ENCODE data around the gene UBE4A.
A peak's percentile ranks its signal among the peaks of the same experiment; 100 is the strongest.

The UBE4A gene, protein sequence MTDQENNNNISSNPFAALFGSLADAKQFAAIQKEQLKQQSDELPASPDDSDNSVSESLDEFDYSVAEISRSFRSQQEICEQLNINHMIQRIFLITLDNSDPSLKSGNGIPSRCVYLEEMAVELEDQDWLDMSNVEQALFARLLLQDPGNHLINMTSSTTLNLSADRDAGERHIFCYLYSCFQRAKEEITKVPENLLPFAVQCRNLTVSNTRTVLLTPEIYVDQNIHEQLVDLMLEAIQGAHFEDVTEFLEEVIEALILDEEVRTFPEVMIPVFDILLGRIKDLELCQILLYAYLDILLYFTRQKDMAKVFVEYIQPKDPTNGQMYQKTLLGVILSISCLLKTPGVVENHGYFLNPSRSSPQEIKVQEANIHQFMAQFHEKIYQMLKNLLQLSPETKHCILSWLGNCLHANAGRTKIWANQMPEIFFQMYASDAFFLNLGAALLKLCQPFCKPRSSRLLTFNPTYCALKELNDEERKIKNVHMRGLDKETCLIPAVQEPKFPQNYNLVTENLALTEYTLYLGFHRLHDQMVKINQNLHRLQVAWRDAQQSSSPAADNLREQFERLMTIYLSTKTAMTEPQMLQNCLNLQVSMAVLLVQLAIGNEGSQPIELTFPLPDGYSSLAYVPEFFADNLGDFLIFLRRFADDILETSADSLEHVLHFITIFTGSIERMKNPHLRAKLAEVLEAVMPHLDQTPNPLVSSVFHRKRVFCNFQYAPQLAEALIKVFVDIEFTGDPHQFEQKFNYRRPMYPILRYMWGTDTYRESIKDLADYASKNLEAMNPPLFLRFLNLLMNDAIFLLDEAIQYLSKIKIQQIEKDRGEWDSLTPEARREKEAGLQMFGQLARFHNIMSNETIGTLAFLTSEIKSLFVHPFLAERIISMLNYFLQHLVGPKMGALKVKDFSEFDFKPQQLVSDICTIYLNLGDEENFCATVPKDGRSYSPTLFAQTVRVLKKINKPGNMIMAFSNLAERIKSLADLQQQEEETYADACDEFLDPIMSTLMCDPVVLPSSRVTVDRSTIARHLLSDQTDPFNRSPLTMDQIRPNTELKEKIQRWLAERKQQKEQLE

DNA sequence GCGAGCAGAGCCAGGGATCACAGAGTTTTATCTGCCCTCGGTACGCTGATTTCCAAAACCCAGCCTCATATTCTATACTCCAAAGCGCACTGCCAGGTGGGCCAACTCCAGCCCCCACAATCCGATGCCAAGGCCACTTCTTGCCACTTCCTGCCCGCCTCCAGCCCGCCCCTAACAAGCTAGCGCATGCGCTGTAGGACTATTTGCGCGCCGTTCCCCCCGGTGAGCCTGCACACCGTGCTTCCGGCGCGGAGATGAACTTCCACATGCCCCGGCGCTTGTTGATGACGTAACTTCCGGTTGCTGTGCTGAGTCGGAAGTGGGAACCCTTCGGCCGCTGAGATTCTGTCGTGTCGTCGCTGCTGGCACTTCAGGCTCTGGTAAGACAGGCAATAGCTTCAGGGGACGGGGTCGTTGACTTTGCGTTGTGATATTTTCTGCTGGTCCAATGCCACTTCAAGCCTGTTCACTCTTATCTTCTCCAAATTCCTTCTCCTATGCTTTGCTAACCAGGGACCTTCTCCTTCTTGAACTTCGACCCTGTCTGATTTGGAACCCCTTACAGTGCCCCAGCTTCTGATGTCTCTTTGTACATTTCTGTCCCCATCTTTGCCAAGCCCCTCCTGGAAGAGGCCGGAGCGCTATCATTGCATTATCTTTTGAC is at the start of gene UBE4A:
Gene UBE4A, plus strand, starts transcription at position 306 of the 664 bp plus-strand sequence. CDS start 5,481 bp downstream, outside the sequence.
- peak; percentile 91 for DNase-seq (ENCODE audit: low read depth)

DNA sequence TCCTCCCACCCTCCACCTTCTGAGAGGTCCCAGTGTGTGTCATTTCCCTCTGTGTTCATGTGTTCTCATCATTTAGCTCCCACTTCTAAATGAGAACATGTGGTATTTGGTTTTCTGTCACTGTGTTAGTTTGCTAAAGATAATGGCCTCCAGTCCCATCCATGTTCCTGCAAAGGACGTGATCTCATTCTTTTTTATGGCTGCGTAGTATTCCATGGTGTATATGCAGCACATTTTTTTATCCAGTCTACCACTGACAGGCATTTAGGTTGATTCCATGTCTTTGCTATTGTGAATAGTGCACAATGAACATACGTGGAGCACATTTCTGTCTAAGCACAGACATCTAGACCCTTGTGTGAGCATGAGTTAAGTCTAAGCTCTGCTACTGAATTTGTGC is 49.1 kb upstream of the UBE4A start:
- DNase-seq (ENCODE audit: low read depth) = no peak

DNA sequence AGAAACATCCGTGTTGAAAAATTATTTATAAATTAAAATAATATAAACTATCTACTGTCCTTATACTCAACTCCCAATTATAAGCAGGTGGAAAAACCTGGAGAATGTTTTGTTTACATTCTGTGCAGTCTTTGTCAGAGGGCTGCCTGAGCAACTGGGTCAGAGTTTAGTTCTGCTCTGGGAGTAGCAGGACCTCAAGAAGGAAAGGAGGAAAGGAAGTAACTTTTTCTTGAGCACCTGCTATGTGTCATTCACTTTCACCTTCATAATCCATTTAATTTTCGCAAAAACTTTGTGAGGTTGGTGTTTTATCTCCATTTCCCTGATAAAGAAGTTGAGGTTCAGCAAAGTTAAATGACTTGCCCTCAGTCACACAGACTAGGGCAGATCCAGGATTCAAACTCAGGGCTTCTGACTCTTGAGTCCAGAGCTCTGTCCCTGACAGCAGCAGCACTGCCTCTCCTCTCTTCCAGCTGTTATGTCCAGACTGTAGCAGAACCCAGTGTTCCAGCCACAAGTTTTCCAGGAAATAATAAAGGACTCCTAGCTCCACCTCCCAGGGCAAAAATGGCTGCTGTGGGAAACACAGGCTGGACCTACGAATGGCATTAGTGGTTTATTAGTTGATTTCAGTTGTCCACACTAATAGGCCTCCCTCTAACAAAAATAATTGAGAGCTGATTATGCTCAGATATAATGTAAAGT is 48.5 kb upstream of the UBE4A start:
- no peak for DNase-seq (ENCODE audit: low read depth)

DNA sequence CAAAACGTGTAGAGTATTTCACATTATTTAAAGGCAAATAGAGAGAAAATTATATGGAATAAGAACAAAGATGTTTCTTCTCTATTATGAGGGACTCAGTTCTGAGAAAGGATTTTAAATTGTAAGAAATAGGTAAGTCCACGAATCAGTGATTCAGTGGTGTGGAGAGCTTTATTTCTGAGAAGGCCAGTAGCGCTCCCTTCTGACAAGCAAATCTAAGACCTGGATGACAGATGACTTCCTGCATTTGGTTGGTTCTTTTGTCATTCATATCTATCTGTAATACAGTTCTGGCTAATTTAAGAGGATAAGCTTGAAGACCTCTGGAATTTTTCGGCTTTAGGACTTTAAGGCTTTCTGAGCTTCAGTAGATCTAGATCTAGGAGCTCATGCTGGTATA is 47.9 kb upstream of the UBE4A start:
- no peak for DNase-seq (ENCODE audit: low read depth)

DNA sequence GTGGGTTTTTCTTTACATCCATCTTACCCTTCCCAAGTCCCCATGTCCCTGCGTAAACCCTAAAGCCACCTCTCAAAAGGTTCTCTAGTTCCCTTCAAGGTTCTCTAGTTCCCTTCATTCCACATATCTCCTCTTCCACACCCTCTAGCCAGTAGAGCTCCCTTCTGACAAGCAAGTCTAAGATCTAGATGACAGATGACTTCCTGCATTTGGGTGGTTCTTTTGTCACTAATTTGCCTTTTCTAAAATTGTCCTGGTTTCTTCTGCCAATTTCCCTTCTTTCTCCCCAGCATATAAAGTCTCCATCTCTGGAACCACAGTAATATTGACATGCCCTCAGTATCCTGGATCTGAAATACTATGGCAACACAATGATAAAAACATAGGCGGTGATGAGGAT is 47.1 kb upstream of the UBE4A start:
- no peak for DNase-seq (ENCODE audit: low read depth)

DNA sequence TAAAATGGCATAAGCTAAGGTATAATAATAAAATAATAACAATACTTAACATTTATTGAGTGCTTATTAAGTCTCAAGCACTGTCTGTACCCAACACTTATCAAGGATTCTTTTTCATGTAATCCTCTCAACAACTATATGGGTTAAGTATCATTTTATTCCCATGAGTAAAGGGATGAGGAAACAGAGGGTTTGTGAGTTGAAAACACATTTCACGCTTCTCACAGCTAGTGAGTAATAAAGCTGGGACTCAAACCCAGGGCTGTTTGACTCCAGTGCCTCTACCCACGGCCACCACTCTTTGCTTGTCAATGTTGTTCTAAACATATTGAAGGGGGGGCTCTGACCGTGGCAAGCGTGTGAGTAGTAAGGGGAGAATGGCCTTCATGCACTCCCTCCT is 46.2 kb upstream of the UBE4A start:
- DNase-seq (ENCODE audit: low read depth) = peak; percentile 12

DNA sequence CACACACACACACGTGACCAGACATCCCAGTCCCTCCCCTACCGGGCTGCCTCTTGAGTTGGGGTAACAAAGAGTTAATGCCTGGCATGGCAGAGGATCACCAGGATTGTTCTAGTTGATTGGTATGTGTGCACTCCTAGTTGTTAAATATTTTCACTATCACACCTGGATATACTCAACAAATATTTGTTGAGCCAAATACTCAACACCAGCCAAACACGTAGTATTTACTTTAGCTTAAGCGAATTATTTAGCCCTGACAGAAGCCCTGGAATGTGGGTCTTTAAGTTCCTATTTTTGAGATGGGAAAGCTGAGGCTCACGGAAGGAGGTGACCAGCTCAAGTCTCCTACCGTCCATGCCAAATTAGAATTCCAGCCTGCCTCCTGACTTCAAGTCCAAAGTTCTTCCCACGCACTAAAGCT is 44.4 kb upstream of the UBE4A start:
- DNase-seq (ENCODE audit: low read depth) = no peak

DNA sequence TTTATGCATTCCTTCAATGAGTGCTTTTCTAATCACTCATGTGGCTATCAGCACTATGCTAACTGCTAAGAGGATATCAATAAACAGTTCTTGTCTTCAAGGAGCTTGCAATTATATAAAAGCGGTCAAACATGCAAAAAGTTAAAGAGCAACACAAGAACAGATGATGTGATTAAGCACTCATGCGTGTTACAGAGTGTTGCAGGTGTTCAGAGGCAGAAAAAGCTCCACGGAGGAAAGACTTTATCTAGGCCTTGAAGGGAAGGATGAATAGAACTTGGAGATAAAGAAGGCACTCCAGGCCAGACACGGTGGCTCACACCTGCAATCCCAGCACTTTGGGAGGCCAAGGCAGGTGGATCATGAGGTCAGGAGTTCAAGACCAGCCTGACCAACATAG is 41.3 kb upstream of the UBE4A start:
- no peak for DNase-seq (ENCODE audit: low read depth)

DNA sequence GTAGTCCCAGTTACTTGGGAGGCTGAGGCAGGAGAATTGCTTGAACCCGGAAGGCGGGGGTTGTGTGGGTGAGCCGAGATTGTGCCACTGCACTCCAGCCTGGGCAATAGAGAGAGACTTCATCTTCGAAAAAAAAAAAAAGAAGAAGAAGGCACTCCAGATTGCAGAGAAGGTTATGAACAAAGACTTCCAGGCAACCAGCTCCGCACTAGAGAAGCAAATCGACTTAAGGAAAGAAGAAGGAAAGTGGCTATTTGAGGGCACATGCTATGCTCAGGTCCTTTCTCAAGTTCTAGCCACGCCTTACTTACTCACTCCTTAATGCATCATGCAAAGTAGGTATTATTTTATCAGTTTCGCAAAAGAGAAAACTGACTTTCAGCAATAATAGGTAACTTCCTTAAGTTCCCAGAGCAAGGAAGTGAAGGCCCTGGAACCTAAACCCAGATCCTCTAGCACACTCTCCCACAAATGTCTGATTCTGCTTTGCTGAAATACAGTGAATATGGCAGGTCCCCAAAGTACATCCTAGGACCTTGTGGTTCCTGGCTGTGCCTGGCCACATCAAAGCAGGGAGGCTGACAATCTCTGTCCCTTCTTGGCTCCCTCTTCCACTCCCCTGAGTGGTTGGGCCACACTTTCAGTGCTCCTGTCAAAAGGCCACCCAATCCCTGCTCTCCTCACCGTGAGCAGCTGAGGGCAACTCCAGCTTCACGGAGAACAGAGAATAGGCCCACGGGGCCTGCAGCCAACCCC is 40.6 kb upstream of the UBE4A start:
- DNase-seq (ENCODE audit: low read depth) = no peak

DNA sequence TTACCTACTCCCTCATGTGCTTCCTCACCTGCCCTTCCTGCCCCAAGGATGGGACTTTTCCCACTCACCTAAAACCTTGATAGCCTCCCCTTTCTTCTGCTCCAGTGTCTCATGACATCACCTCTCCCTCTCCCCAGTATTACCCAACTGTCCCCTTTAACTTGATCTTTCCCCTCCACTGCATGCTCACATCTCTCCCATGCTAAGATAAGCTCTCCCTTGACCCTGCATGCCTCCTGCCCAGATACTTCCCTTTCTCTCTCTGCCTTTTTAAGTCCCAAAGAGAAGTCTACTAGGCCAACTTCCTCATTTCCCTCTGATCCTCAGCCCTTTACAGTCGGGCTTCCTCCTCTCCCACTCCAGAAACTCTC is 40.1 kb upstream of the UBE4A start:
- no peak for DNase-seq (ENCODE audit: low read depth)

DNA sequence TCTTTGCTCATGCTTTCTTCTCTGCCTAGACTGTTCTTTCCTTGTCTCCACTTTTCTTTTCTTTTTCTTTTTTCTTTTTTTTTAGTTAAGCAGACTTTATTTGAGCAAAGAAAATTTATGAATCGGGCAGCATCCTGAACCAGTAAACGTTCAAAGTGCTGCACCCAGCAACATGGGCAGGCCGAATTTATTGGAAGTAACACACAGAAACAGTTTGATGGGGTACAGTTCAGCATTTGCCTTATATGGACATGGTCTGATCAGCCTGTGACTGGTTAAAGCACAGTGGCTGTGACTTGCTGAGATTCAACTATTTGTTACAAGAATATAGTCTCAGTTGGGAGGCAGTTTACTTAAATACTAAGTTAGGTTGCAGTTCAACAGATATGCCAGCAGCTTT is 38.9 kb upstream of the UBE4A start:
- no peak for DNase-seq (ENCODE audit: low read depth)

DNA sequence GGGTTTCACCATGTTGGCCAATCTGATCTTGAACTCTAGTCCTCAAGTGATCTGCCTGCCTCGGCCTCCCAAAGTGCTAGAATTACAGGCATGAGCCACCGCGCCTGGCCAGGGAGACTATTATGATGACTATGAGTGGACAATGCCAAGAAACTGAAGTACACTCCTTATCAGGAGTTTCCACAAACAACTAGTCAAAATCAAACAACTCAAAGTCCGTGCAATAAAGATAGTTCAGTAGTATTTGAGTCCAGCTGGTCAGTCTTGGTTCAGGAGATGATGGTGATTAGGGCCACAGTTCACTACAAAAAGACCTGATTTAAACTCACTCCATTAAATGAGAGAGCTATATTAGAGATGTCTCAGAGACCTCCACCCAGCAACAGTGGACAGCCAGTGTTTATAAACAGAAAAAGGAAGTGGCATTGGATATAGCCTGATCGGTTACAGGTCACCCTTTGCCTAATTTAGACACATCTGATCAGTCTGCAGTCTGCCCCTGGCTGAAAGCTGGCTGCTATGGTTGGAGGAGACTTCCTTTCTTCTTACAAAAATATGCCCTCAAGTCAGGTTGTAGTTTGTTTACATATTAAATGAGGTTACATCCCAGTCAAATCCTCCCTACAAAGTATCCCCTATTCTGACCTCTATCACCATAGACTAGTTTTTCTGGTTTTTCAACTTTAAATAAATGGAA is 37.9 kb upstream of the UBE4A start:
- DNase-seq (ENCODE audit: low read depth) = no peak

DNA sequence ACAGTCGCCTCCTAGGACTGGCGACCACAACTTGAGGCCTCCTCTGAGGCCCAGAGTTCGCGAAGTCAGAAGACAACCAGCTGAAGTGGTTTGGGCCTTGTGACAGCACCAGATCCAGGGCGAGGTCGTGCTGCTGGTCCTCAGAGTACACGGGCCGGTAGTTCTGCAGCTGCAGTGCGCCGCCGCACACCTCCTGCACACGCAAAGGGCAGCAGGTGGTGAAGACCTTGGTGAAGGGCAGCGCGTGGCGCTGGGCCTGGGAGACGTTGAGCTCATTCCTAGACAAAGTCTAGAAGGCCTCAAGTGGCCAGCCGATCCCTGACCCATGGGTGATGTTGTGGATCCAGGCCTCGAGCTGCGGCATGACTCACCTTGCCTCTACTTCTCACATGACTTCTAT is 36.7 kb upstream of the UBE4A start:
- no peak for DNase-seq (ENCODE audit: low read depth)

DNA sequence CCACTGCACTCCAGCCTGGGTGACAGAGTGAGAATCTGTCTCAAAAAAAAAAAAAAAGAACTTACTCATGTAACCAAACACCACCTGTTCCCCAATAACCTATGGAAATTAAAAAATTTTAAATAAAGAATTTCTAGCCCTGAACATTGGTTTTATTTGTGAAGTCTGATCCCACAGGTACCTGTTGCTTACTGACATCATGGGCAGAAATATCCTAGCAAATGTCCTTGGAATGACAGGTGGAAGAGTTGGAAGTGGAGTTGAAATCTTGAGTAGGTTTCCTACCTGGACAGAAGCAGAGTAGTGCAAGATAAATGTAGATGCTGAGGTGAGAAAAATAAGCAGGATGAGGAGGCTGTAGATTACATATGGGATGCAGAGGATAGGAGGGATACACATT is 34.1 kb upstream of the UBE4A start:
- DNase-seq (ENCODE audit: low read depth) = no peak

DNA sequence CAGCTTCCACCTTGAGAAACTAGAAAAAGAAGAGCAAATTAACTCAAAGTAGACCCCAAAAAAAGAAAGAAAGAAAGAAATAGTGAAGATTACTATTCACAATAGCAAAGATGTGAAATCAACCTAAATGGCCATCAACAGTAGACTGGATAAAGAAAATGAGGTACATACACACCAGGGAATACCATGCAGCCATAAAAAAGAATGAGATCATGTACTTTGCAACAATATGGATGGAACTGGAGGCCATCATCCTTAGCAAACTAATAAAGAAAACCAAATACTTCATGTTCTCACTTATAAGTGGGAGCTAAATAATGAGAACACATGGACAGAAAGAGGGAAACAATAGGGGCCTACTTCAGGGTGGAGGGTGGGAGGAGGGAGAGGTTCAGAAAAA is 30.7 kb upstream of the UBE4A start:
- no peak for DNase-seq (ENCODE audit: low read depth)

DNA sequence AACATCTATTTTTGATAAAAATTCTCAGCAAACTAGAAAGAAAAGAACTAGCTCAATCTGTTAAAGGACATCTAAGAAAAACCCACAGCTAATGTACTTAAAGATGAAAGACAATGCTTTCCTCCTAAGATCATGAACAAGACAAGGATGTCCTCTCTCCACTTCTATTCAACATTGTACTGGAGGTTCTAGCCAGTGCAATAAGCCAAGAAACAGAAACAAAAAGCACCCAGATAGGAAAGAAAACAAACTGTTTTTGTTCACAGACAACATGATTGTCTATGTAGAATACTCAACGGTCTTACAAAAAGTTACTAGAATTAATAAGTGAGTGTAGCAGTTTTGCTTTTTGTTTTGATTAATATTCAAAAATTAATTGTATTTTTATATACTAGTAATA is 24.7 kb upstream of the UBE4A start:
- DNase-seq (ENCODE audit: low read depth) = no peak

DNA sequence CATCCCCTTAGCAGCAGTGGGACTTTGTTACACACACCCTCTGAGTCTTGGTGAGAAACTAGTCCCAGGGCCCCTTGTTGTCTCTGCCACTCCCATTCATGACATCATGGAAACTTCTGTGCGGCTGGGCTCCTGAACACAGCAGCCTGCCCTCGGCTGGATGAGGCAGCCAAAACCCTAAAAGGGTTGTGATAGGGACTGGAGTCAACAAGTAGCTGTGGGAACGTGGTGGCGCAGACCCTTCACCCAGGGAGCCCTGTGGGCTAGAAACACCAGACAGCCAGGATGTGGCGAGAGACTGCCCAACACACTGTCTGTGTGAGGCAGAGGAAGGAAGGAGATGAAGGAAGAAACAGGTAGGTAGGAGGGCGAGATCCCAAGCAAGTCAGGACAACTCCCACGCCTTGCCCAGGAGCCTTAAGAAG is 20.8 kb upstream of the UBE4A start:
- DNase-seq (ENCODE audit: low read depth) = peak; percentile 9

DNA sequence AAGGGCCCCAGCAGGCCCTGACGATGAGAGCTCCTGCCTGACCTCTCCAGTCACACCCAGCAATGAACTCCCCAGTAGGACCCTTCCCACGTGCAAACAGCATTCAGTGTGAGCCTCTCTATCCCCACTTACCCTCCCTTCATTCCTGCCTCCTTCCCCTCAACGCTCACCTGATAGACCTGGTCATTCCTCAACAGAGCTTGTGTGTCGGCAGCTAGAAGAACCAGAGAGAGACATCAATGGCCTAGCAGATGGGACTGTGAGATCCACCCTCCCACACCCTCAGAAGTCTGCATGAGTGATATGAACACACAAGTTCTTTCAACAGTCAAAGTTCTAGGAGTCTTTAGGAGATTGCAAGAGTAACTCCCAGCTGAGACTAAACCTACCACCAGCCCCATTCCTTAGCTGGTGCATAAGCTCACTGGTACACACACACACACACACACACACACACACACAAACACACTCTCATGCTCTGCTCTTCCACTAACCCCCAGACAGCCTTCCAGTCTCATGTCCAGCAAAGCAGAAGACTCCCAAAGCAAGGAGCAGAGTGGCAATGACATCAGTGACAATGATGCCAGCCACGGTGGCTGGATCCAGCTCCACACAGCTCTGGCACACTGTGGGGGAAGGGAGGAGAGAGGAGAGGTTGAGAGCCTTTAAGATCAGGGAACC is 20.0 kb upstream of the UBE4A start:
- DNase-seq (ENCODE audit: low read depth) = no peak

DNA sequence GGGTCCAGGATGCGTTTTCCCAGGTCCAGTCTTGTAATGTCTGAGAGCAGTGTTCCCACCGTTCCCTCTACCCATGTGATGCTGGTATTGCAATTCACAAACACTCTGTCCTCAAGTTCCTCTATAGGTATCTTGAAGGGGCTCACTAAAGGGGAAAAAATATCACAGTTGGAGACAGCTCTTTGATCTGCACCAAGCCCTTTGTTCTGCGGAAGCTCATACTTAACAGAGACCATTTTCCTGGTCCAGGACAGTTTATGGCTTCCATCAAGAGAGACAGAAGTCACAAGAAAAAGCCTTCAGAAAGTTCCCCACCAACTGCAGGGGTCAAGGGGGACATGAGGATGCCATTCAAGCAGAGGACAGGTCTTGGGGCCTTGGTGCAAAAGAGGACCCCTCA is 19.0 kb upstream of the UBE4A start:
- DNase-seq (ENCODE audit: low read depth) = no peak

DNA sequence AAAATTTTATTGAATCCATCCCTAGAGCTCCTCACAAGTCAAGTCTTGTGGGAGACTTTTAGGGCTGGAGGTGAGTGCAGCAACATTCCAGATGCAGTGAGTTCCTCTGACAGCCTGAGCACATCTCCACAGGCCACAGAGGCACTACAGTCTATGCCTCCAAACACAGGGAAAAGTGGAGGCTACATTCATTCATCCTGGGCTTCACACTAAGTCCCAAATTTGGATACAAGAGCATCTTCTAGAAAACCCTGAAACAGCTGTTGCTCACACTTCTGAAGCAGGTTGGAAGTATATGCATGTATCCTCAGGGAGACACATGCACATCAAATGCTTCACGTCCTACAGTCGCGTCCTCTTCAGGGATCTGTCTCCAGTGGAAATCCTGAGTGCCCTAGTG is 18.1 kb upstream of the UBE4A start:
- no peak for DNase-seq (ENCODE audit: low read depth)
